Osteoblast (primary cell): ENCODE results near the gene CD44. TPM values are rescaled to one million over a fixed set of nuclear protein-coding genes. Genes with fewer than 3 reads are reported as not detected.

Experiments used
- DNase-seq: peaks from one replicate; pipeline ENCODE4 v3.0.0; 2011; ENCODE audit warnings: low spot score, mixed read lengths; ENCODE audit not compliant: insufficient read length; ENCODE audit errors: missing footprints
- H2AFZ ChIP-seq: 2 replicates; pipeline ENCODE4 v1.6.0; 2011; ENCODE audit warnings: mild to moderate bottlenecking, low read length
- H3K27ac ChIP-seq: 2 replicates; pipeline ENCODE4 v1.5.1; 2011; ENCODE audit warnings: mild to moderate bottlenecking, low read depth, low read length, moderate library complexity
- H3K27me3 ChIP-seq: 2 replicates; pipeline ENCODE4 v1.6.0; 2012; ENCODE audit warnings: mild to moderate bottlenecking, control low read depth, inconsistent platforms, low read length, moderate library complexity; ENCODE audit not compliant: insufficient read depth
- H3K36me3 ChIP-seq: 2 replicates; pipeline ENCODE4 v1.5.1; 2011; ENCODE audit warnings: mild to moderate bottlenecking, low read length, control low read depth, moderate library complexity; ENCODE audit not compliant: insufficient read depth
- H3K4me1 ChIP-seq: 2 replicates; pipeline ENCODE4 v1.5.1; 2011; ENCODE audit warnings: mild to moderate bottlenecking, low read length, control low read depth, moderate library complexity; ENCODE audit not compliant: insufficient read depth
- H3K4me2 ChIP-seq: 2 replicates; pipeline ENCODE4 v1.6.0; 2011; ENCODE audit warnings: mild to moderate bottlenecking, low read length; ENCODE audit not compliant: insufficient read depth
- H3K4me3 ChIP-seq: fragments of 200-600 bp; sonication (generic); 3 replicates; pipeline ENCODE4 v1.5.1; 2012; ENCODE audit warnings: mild to moderate bottlenecking, low read length, inconsistent platforms; ENCODE audit not compliant: insufficient read depth
- H3K79me2 ChIP-seq: 2 replicates; pipeline ENCODE4 v1.6.0; 2012; ENCODE audit warnings: mild to moderate bottlenecking, low read length, control low read depth, inconsistent platforms; ENCODE audit not compliant: insufficient read depth
- H3K9me3 ChIP-seq: 2 replicates; pipeline ENCODE4 v1.5.1; 2011; ENCODE audit warnings: low read depth, low read length, control low read depth
- H4K20me1 ChIP-seq: 2 replicates; pipeline ENCODE4 v1.6.0; 2012; ENCODE audit warnings: mild to moderate bottlenecking, low read length, control low read depth; ENCODE audit not compliant: insufficient read depth
- total RNA-seq: library from RNA; depleted of rRNA; stranded (reverse); fragments of >200 nt; gene quantifications from 2 replicates; pipeline ENCODE4 v1.2.3, GENCODE V29; 2012
- TF ChIP-seq, protein P1 (sequence below): IDR thresholded peaks from 2 replicates; pipeline ENCODE4 v1.5.1; 2011; ENCODE audit warnings: mild to moderate bottlenecking, low read depth, low read length, moderate library complexity; ENCODE audit errors: extremely low read depth

CD44 gene
- total RNA-seq, 1 donor, result 238 TPM

DNA sequence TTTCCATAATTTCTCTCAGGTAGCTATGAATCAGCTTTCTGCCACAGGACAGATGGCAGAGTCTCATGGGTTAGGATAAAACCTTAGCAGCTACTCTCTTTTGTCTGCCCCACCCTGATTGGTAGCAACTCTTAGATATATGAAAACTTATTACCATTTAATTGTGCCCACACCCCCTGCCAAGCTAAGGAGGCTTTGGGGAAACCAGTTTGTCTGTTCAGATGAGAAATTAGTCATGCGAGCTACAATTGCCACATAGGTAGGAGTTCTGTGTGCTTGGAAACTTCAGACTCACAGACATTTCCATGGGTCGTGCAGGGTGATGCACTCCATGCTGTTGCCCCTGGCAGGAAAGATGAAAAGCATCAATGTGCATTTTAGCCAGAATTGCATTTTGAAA is 39.9 kb downstream of the CD44 start:
- H3K79me2 ChIP-seq, result peaks cover 86% of the 10 kb centered on the region
- peaks cover 66% of the 10 kb centered on the region for H3K36me3 ChIP-seq
- no peaks in the 10 kb centered on the region for H3K9me3 ChIP-seq
- TF ChIP-seq, protein P1, sequence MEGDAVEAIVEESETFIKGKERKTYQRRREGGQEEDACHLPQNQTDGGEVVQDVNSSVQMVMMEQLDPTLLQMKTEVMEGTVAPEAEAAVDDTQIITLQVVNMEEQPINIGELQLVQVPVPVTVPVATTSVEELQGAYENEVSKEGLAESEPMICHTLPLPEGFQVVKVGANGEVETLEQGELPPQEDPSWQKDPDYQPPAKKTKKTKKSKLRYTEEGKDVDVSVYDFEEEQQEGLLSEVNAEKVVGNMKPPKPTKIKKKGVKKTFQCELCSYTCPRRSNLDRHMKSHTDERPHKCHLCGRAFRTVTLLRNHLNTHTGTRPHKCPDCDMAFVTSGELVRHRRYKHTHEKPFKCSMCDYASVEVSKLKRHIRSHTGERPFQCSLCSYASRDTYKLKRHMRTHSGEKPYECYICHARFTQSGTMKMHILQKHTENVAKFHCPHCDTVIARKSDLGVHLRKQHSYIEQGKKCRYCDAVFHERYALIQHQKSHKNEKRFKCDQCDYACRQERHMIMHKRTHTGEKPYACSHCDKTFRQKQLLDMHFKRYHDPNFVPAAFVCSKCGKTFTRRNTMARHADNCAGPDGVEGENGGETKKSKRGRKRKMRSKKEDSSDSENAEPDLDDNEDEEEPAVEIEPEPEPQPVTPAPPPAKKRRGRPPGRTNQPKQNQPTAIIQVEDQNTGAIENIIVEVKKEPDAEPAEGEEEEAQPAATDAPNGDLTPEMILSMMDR, result no peak
- no peak overlapping the region for H2AFZ ChIP-seq
- H3K4me1 ChIP-seq, result peaks cover 68% of the 10 kb centered on the region
- no peaks in the 10 kb centered on the region for H3K27me3 ChIP-seq
- H3K27ac ChIP-seq, result peak overlapping the region; percentile 83
- DNase-seq, result no peak
- no peak overlapping the region for H3K4me3 ChIP-seq
- H4K20me1 ChIP-seq, result peaks cover 17% of the 10 kb centered on the region
- peak overlapping the region; percentile 54 for H3K4me2 ChIP-seq

DNA sequence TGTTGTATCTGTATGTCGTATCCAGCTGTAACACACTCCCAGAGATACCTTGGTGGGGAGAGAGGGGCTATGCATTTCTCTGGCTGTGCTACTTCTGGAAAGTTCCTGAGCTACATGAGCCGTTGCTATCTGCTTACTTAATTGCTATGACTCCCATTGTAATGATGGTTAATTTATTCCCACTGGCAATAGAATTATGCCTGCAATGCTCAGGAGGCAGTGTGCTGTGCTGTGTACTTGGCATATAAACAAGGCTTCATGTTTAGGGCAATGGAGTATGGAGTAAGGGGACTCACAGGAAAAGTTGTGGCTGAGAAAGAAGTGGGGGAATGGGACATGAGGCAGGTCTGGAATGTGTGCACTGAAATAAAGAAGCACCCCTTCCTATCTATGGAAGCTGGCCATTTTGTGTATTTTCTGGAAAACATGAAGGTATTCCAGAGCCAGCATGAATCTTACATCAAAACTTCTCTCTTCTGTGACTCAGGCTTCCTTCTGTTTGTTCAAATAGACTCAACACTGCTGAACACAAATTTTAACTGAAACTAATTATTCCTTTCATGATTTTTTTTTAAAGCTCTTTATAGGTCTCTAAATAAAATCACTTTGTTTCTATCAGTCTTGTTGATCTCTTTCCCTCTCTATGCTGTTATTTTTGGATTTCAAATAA is 40.6 kb downstream of the CD44 start:
- DNase-seq, result no peak
- H3K4me1 ChIP-seq, result peaks cover 65% of the 10 kb centered on the region
- no peaks in the 10 kb centered on the region for H3K27me3 ChIP-seq
- H3K27ac ChIP-seq, result peak overlapping the region; percentile 83
- peak overlapping the region; percentile 54 for H3K4me2 ChIP-seq
- TF ChIP-seq, protein P1, result no peak
- H3K36me3 ChIP-seq, result peaks cover 73% of the 10 kb centered on the region
- H3K9me3 ChIP-seq, result no peaks in the 10 kb centered on the region
- H4K20me1 ChIP-seq, result peaks cover 14% of the 10 kb centered on the region
- peak overlapping the region; percentile 13 for H3K4me3 ChIP-seq
- H2AFZ ChIP-seq, result no peak overlapping the region
- peaks cover 86% of the 10 kb centered on the region for H3K79me2 ChIP-seq

DNA sequence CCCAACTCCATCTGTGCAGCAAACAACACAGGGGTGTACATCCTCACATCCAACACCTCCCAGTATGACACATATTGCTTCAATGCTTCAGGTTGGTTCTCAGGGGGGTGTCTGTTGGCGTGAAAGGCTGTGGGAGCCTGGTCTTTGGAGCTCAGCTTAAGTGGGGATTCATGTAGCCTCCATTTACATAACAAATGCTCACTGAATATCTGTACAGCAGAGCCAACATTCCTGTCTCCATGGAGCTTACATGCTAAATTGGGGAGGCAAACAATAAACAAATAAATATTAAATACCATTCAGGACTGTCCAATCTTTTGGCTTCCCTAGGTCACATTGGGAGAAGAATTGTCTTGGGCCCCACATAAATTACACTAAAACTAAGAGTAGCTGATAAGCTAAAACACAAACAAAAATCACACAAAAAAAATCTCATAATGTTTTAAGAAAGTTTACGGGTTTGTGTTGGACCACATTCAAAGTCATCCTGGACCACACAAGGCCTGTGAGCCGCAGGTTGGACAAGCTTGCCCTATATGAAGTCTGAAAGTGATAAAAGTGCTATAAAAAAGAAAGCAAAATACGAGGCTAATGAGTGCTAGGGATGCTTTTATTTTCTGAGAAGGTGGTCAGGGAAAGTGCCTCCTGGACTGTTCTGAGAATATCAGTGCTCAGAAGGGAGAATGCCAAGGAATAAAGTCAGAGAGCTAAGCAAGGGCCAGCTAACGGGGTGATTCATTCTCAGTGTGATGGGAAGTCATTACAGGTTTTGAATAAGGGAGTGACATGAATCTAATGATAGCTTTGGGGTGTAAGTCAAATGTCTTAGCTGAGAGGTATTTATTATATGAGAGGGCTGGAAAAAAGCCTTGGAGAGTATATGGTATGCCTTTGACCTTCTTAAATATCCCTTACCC is 41.6 kb downstream of the CD44 start:
- peak; percentile 18 for DNase-seq
- TF ChIP-seq, protein P1, result no peak
- Histone ChIP-seq H3K9me3 (no peaks in the 10 kb centered on the region), H3K27ac (peak overlapping the region; percentile 83), H4K20me1 (peaks cover 10% of the 10 kb centered on the region), H3K36me3 (peaks cover 79% of the 10 kb centered on the region), H3K4me3 (peak overlapping the region; percentile 14), H2AFZ (no peak overlapping the region), H3K4me2 (peak overlapping the region; percentile 54), H3K4me1 (peaks cover 60% of the 10 kb centered on the region), H3K79me2 (peaks cover 86% of the 10 kb centered on the region), H3K27me3 (no peaks in the 10 kb centered on the region)
